Activated CD4-positive, alpha-beta T cell treated with anti-CD3 and anti-CD28 coated beads, Interleukin-2, Interleukin-6, amounts not matched to agents 100 ng/mL and 50 ng/mL, durations not matched to agents 16 hours and 8 hours (primary cell): ENCODE results near the gene ADK.
"Not testable (repeated sequence)": the region's sequence is repeated elsewhere in the genome, so short reads cannot be mapped to it uniquely, and the experiment has no call there.

Experiments
- DNase-seq: peaks from one replicate; pipeline ENCODE4 v3.0.0-alpha.2; 2020

Gene ADK

DNA sequence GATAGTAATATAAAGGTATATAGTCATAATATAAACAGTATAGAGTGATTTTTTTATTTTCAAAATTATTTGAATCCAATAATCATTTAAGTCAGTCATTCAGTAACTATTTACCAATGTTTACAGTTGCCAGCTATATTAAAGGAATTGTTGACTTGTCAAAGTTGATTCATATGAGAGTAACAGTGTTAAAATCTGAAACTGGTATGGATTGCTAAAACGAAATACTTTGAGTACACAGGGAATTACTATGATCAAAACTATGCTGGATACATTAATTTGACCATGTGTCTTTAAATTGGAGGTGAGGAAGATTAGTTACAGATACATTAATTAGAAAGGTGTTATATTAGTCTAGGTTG lies 282.6 kb downstream of the ADK start:
- no peak for DNase-seq

DNA sequence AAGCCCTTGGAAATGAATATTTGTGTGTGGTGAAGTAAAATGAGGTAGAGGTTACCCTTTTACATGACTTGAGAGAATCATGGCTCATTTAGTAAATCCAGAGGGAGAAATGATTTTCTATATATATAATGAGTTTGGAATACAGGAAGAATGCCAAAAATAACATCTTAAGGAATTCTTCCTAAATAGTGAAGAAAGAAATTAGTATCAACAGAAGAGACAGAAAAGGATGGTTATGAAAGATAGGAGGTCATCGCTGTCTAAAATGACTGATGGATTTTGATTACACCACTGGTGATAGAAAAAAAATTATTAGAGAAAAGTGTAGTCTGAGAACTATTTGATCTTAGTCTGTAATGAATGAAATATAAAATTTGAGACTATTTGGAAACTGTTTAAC lies 283.0 kb downstream of the ADK start:
- no peak for DNase-seq

DNA sequence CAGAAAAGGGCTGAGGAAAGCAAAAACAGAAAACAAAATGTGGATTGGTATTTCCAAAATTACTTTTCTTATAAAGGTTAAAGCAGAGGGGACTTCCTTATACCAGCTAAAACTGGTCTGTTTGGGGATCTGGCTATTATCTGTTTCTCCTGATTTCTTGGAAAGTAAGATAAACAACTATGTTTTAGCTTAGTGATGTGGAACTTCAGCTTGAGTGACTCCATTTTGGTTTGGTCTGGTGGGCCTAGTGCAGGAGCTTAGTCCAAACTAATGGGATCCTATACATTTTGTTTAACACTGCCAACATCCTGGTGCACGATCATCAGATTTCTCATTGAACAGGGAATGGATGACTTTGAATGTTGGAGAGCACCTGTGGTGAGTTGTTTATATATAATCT lies 283.5 kb downstream of the ADK start:
- DNase-seq: no peak

DNA sequence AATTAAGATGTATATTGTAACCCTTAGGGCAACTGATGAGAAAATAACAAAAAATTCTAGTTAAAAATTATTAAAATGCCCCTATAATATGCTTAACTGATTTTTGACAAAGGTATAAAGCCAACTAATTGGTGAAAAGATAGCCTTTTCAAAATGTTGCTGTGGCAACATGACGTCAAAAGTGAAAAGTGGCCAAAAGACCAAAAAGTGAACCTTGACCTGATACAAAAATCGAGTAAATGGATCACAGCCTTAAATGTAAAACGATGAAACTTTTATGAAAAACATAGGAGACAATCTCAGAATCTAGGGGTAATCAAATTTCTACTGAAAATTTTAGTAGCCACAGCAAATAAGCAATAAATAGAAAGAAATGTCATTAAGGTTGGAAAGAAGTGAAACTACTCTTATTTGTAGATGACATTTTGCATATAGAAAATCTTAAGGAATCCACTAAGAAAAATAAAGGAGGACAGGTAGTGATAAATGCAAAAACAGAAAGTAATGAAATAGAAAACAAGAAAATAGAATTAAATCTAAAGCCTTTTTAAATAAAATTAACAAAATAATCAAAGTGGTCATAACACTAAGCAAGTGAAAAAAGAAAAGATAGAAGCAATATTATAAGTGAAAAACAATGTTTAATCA lies 285.6 kb downstream of the ADK start:
- no peak for DNase-seq

DNA sequence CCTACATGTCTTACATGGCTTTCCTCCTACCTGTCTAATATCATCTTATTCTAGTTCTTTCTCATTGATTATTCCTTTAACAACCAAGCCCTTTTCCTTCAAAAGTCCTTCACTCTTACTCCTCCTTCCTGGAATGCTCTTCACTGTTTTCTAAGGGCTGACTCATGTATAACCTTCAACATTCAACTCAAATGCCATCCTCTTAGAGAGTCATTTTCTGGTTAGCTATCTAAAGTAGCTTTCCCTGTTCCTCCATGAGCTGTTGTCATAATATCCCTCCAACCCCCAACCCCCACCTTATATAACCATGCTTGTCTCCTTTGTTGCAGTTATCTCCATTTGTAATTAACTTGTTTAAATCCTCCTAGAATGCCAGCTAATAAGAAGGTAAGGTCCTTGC lies 286.8 kb downstream of the ADK start:
- no peak for DNase-seq

DNA sequence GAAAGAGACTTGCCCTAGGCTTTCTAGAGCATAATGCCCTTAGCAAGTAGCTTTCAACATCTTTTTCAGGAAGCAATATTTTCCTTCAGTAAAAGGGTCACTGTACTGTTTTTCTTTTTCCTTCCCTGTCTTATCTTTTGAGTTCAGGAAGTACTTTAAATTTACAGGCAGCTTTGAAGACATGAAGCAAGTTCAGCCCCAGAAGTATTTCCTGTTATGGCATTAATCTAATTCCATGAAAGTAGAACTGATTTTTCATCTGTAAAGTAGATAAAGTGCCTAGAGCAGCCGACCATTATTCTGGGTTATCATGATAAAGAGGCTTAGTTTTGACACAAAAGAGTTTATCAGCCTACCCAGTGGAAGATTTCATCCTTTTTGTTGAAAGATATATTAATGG lies 288.2 kb downstream of the ADK start:
- no peak for DNase-seq

DNA sequence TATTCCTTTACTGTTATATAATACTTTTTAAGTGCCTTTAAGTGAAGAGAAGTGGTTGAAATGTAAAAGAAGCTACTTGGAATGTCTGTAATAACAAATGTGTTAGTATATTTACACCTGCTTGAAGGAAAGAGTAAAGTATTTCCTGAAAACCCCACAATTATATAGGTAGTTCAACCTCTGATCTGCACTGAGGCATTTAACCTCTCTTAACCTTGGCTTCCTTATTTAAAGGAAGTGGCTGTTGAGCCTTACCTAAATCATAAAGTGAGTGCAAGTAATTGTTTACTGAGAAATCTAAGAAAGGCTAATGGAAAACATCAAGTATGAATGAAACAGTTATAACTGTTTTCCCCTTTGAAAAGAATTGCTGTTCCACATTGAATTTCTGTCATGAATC lies 294.5 kb downstream of the ADK start:
- no peak for DNase-seq

DNA sequence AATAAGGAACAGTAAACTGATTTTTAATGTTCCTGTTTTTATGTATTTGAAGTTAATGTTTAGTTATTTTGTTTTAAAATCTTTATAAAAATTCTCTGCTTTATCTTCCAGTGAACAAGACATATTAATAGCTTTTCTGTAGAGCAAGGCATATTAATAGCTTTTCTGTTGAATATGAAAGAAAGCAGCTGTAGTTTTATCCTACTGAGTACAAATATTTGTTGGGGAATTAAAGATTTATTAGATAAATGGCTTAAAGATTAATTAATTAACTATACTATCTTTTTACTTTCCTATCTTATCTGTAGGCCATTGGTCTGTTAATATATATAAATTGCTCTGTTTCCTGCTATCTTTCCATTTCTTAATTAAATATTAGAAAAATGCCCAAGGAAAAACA lies 299.6 kb downstream of the ADK start:
- no peak for DNase-seq

DNA sequence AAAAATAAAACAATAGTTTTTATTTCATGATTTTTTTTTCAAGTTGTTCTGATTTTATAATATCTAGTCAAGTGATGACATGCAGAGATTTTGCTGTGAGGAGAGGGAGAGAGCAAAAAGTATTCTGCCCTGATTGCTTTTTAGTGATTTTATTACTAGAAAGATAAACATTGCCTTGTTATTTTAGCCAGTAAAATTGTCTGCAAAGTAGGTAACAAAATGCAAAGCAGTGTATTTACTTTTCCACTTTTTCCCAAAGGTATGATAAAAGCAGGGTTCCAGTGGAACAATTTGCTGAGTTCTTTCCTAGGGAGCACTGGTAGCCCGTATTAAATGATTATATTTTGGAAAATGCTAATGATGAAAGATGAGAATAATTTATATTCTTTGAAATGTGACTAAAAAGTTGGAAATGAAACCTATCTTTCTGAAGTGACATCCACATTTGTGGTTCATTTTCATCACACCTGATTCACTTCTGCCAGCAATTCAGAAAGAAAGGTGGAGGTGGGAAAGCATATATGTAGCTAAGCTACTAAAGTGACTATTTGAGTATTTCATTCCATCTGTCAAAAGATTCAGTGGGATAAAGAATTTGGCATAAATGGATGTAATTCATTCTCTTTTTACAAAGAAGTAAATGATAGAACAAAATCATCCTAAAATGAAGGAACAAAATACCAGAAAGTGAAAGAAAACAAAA lies 300.3 kb downstream of the ADK start:
- peak; percentile 13 for DNase-seq

DNA sequence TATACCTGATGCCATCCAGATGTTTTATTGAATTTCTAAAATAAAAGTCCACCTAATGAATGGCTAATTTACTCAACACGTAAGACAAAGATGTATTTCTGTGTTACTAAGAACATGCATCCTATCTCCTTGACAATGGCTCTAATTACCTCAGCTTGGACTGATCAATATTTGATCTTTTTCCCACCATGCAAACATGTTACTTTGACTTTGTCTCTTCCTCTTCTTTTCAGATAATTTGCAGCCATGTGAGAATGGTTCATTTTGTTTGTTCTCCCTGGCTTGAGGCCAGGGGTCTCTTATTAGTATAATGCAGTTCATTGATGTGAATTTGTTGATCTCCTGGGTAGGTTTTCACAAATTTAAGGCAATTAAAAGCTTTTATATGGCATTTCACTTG lies 302.1 kb downstream of the ADK start:
- DNase-seq: no peak

DNA sequence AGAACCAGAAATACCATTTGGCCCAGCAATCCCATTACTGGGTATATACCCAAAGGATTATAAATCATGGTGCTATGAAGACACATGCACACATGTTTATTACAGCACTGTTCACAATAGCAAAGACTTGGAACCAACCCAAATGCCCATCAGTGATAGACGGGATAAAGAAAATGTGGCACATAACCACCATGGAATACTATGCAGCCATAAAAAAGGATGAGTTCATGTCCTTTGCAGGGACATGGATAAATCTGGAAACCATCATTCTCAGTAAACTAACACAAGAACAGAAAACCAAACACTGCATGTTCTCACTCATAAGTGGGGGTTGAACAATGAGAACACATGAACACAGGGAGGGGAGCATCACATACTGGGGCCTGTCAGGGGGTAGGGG lies 306.5 kb downstream of the ADK start:
- DNase-seq: not testable (repeated sequence)

DNA sequence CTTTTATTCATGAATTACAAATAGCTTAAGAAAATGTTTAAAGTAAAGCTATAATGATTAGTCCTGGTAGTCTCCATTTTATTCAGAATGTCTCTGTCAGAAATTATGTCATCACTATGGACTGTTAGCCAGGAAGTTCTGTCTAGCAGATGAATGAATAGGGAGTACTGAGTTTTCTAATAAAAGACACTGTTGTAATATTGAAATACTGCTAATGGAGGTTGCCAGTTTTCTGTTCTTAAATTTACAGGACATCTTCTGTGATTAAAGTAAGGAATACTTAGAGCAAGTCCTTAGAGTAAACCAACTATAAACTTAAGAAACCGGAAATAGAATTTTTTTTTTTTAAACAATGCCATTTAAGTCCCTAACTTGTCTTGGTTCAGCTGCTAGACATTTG lies 309.8 kb downstream of the ADK start:
- DNase-seq: no peak

DNA sequence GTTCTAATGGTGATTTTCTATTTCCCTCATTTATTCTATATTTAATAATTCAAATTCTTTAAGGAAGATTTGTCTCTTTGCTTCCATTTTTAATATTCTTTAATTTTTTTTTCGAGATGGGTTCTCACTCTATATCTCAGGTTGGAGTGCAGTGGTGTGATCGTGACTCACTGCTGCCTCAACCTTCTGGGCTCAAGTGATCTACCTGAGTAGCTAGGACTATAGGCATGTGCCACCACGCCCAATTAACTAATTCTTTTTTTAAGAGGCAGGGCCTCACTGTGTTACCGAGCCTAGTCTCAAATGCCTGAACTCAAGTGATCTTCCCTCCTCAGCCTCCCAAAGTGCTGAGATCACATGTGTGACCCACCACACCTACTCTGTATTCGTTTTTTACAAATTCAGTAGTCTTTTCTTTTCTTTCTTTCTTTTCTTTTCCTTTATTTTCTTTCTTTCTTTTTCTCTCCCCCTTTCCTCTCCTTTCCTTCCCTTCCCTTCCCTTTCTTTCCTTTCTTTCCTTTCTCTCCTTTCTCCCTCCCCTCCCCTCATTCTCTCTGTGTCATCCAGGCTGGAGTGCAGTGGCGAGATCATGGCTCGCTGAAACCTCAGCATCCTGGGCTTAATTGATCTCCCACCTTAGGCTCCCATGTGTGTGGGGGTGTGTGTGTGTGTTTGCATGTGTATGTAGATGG lies 323.1 kb downstream of the ADK start:
- DNase-seq: no peak

DNA sequence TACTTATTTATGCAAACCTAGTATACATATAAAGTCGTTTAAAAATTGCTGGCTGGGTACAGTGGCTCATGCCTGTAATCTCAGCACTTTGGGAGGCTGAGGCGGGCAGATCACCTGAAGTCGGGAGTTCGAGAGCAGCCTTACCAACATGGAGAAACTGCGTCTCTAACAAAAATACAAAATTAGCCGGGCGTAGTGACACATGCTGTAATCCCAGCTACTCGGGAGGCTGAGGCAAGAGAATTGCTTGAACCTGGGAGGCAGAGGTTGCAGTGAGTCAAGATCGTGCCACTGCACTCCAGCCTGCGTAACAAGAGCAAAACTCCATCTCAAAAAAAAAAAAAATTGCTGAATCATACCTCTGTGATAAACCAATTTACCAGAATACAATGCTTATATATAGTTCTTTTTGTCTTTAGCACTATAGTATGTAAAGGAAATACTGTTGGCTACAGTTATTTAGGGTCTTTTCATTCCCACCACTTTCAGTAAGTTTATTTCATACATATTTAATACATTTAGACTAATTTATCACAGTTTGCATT lies 325.2 kb downstream of the ADK start:
- DNase-seq: not testable (repeated sequence)

DNA sequence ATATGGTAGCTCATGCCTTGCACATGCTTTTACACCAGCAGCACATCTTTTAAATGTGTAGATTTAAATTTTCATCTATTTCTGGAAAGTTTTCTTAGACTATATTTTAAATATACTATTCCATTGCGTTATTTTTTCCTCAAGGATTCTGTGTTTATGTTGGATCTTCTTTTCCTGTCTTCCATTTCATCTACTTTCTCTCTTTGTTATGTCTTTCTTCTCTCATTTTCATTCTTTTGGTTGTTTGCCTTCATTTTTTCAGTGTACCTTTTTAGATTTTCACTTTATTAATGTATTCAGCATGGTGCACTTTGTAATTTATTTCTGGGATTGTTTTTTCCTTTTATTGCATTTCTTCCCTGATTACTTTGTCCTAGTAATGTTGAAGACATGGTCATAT lies 329.8 kb downstream of the ADK start:
- DNase-seq: no peak

DNA sequence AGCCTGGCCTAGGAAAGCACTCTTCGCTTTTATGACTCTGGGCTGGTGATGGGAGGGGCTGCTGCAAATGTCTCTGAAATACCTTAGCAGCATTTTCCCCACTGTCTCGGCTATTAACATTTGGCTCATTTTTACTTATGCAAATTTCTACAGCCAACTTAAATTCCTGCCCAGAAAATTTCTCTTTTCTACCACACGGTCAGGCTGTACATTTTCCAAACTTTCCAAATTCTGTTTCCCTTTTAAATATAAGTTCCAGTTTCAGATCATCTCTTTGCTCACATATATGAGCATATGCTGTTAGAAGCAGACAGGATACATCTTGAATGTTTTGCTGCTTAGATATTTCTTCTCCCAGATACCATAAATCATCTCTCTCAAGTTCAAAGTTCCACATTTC lies 332.3 kb downstream of the ADK start:
- DNase-seq: no peak

DNA sequence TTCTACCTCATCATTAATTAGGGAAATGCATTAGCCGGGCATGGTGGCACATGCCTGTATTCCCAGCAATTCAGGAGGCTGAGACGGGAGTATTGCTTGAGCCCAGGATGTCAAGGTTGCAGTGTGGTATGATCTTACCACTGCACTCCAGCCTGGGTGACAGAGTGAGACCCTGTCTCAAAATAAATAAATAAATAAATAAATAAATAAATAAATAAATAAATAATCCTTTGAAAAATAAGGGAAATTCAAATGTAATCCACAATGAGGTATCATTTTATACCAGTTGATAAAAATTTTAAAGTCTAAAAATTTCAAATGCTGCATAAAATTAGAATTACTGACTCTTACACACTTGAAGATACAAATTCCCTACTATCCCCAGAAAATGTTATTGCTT lies 334.3 kb downstream of the ADK start:
- DNase-seq: no peak

DNA sequence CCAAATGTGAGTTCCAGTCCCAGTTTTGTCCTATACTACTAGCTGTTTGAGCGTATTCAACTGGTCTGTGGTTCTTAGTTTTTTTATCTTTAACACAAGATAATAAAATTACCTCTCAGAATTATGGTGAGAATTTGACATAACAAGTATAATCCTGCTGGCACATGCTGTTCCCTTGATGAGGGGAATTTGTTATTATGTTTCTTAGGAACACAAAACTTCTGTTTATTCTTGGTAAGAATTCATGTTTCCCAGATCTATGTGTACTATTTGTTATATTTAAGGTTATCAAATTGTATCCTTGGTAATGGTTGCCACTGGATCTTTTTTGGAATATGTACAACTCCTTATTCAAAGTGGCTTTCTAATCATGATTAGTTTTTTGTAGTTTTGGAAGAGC lies 335.6 kb downstream of the ADK start:
- no peak for DNase-seq

DNA sequence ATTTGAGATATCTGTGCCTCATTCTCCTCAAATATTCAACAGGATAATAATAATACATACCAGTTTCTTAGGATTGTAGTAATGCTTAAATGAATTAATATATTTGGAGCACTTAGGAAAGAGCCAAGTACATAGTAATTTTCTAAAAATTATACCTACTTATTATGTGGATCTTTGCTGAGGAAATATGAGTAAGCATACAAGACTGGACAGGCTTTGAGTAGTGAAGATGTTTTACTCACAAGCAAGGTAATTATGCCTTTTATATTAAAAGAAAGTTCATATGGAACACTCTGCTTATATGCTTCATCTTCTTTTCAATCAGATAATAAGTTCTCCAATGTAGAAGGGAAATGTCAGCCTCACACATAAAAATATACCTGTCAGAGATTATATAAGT lies 337.9 kb downstream of the ADK start:
- no peak for DNase-seq

DNA sequence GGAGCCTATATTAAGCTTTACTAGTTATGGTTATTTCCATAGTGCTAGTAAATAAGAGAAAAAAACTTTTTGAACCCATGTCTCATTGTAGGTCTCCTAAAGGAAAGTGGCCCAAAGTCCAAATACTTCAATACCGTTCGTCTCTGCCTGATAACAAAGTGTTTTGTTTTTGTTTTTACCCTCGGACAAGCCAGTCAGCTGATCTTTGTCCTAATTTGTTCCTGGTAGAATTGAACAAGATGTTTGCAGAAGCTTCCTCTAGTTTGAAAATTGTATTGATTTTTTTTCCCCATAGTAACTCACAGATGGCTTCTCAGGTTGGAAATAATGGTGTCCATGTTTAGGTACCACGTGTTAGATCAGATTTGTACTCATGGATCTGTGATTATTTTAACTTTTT lies 339.5 kb downstream of the ADK start:
- DNase-seq: no peak

DNA sequence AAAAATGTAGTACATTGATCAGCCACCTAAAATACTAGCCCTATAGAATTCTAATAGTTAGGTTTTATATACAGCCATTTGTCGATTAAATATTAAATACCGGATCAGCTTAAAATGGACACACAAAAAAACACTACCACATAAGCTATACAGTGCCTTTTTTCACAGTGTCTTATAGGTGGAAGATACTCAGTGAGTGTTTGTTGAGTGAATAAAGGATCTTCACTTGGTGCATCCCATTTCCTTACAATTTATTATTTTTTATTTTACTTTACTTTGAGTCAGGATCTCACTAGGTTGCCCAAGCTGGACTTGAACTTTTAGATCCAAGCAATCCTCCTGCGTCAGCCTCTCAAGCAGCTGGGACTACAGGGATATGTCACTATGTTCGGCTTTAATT lies 340.0 kb downstream of the ADK start:
- DNase-seq: no peak

DNA sequence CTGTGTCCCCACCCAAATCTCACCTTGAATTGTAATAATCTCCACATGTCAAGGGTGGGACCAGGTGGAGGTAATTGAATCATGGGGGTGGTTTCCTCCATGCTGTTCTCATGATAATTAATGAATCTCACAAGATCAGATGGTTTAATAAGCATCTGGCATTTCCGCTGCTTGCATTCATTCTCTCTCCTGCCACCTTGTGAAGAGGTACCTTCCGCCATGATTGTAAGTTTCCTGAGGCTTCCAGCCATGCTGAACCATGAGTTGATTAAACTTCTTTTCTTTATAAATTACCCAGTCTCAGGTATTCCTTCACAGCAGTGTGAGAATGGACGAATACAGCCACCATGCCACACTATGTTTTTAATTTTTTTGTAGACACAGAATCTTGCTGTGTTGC lies 345.3 kb downstream of the ADK start:
- not testable (repeated sequence) for DNase-seq

DNA sequence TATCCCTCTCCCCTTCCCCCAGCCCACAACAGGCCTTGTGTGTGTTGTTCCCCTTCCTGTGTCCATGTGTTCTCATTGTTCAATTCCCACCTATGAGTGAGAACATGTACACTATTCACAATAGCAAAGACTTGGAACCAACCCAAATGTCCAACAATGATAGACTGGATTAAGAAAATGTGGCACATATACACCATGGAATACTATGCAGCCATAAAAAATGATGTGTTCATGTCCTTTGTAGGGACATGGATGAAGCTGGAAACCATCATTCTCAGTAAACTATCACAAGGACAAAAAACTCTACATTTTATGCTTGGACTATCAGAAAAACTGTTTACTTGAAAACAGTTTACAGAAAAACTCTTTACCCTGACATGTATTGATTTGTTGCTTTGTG lies 347.6 kb downstream of the ADK start:
- not testable (repeated sequence) for DNase-seq

DNA sequence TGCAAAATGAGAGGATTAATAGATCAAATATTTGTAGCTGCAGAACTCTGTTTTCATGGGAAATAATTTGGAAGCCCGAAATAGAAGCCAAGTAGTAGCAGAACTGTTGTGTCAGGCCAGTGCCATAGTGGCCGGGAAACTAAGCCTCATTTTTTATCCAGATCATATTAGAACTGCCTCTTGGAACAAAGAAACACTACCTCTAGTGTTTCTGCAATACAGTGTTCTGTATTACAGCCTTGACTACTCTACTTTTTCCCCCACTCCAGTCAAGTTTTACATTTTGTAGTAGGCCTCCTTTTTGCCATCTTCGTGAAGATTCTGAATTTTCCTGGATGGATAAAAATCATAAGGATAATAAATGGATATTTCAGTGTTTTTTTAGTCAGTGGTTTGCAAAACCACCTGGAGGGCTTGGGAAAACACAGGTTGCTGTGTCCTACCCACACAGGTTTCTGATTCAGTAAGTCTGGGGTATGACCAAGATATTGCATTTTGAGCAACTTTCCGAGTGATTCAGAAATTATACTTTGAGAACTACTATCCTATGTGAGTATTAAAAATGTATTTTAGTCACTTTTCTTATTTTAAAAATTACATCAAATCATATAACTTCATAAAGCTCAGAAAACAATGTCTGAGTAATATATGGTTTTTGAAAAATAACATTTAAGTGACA lies 349.1 kb downstream of the ADK start:
- DNase-seq: peak; percentile 51
